Measurements from ENCODE around the gene ITGB3. TPM values are rescaled to one million over a fixed set of nuclear protein-coding genes. Genes with fewer than 3 reads are reported as not detected.

Gene ITGB3
- total and polyA plus RNA-seq, 10 donors, result 0.30 to 56.0 (median 31.1) TPM

DNA sequence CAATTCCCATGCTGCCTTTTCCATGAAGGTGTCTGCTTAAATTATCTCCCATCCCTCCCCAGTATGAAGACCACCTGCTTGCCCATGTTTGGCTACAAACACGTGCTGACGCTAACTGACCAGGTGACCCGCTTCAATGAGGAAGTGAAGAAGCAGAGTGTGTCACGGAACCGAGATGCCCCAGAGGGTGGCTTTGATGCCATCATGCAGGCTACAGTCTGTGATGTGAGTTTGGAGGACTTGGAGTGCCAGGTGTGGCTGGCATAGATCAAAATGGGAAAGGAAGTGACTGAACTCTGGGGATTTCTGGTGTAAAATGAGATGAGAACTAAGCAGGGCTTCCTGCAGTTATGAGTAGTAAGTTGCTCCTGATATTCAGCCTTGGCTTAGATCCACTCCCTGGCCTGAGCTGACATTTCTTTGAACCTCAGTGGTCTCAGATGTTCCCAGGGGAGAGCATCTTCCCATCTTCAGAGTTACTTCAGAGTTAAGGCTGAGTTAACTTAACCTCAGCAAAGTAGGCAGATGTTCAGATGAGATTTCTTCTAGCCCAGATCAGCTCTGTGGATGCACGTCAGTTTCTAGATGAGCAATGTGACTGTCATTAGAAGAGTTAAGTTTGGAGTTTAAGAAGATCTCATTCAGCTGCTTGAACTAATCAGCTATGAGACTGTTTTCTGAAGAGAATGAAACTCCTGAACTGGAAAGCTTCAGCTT, 32.7 kb downstream of the ITGB3 start:
- intact Hi-C loops (cut with DNase I; ENCODE audit: low total_unique reads), result no loop called here

DNA sequence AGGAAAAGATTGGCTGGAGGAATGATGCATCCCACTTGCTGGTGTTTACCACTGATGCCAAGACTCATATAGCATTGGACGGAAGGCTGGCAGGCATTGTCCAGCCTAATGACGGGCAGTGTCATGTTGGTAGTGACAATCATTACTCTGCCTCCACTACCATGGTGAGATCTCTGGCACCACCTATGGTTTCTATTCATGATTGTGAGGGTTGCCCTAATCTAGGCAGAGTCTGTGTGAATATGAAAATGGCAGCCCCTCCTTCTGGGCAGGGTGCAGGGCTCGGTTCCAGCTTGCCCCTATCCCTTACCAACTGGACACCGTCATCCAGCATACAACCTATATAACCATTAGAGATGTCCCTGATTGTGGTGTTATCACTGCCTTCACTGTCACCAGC, 33.4 kb downstream of the ITGB3 start:
- no peaks in the 10 kb centered on the region for H3K9me3 ChIP-seq
- no peak for DNase-seq
- peaks cover 0 to 17% (median 11%) of the 10 kb centered on the region in 6 donors for H3K4me1 ChIP-seq
- WGBS, 5 donors, result 77 to 85% (median 82%) methylated on average over 4 of the region's 4 CpGs
- H3K4me3 ChIP-seq, result no peak overlapping the region
- no peaks in the 10 kb centered on the region for H3K36me3 ChIP-seq
- peak overlapping the region in 2 of 8 donors; percentile 46 to 54 for H3K27ac ChIP-seq
- TF ChIP-seq, protein P1, sequence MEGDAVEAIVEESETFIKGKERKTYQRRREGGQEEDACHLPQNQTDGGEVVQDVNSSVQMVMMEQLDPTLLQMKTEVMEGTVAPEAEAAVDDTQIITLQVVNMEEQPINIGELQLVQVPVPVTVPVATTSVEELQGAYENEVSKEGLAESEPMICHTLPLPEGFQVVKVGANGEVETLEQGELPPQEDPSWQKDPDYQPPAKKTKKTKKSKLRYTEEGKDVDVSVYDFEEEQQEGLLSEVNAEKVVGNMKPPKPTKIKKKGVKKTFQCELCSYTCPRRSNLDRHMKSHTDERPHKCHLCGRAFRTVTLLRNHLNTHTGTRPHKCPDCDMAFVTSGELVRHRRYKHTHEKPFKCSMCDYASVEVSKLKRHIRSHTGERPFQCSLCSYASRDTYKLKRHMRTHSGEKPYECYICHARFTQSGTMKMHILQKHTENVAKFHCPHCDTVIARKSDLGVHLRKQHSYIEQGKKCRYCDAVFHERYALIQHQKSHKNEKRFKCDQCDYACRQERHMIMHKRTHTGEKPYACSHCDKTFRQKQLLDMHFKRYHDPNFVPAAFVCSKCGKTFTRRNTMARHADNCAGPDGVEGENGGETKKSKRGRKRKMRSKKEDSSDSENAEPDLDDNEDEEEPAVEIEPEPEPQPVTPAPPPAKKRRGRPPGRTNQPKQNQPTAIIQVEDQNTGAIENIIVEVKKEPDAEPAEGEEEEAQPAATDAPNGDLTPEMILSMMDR (IDR thresholded peaks at IDR 0.05 in 8 of 11, conservative IDR thresholded peaks at IDR 0.05 in 3 of 11), result no peak
- TF ChIP-seq POLR2AphosphoS5 (IDR thresholded peaks at IDR 0.05), result no peak
- TF ChIP-seq POLR2A (IDR thresholded peaks at IDR 0.05), result no peak
- no peaks in the 10 kb centered on the region for H3K27me3 ChIP-seq (replicated peaks in 1 of 7)
- intact Hi-C loops (cut with DNase I; ENCODE audit: low total_unique reads), result no loop called here

More for the DNA sequence above, 32.7 kb downstream of the ITGB3 start:
- TF ChIP-seq POLR2AphosphoS5 (IDR thresholded peaks at IDR 0.05) (peak in 2 of 3 donors; percentile 15 to 33), POLR2A (IDR thresholded peaks at IDR 0.05) (no peak)
- TF ChIP-seq, protein P1 (IDR thresholded peaks at IDR 0.05 in 8 of 11, conservative IDR thresholded peaks at IDR 0.05 in 3 of 11), result no peak
- Histone ChIP-seq H3K36me3 (no peaks in the 10 kb centered on the region), H3K9me3 (no peaks in the 10 kb centered on the region), H3K27me3 (replicated peaks in 1 of 7) (no peaks in the 10 kb centered on the region), H3K4me3 (no peak overlapping the region), H3K27ac (peak overlapping the region in 5 of 8 donors; percentile 8 to 54 (median 39)), H3K4me1 (peaks cover 0 to 22% (median 11%) of the 10 kb centered on the region in 6 donors)
- no peak for DNase-seq
- WGBS, 5 donors, result 54 to 78% (median 58%) methylated on average over 6 of the region's 6 CpGs

DNA sequence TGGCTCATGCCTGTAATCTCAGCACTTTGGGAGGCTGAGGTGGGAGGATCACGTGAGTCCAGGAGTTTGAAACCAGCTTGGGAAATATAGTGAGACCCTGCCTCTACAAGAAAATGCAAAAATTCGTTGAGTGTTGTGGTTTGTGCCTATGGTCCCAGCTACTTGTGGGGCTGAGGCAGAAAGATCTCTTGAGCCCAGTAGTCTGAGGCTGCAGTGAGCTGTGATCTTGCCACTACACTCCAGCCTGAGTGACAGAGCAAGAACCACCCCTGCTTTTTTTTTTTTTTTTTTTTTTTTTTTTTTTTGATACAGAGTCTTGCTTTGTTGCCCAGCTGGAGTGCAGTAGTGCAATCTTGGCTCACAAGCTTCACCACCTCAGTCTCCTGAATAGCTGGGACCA, 34.0 kb downstream of the ITGB3 start:
- no peaks in the 10 kb centered on the region for H3K27me3 ChIP-seq (replicated peaks in 1 of 7)
- 69 to 86% (median 76%) methylated on average over 2 of the region's 2 CpGs for WGBS, 5 donors
- TF ChIP-seq POLR2AphosphoS5 (IDR thresholded peaks at IDR 0.05) (no peak), POLR2A (IDR thresholded peaks at IDR 0.05) (no peak)
- TF ChIP-seq, protein P1 (IDR thresholded peaks at IDR 0.05 in 8 of 11, conservative IDR thresholded peaks at IDR 0.05 in 3 of 11), result no peak
- no peaks in the 10 kb centered on the region for H3K9me3 ChIP-seq
- no peaks in the 10 kb centered on the region for H3K36me3 ChIP-seq
- no peak overlapping the region for H3K4me3 ChIP-seq
- peaks cover 0 to 17% (median 11%) of the 10 kb centered on the region in 6 donors for H3K4me1 ChIP-seq
- H3K27ac ChIP-seq, result no peak overlapping the region
- intact Hi-C loops (cut with DNase I; ENCODE audit: low total_unique reads), result no loop called here
- DNase-seq, result no peak

DNA sequence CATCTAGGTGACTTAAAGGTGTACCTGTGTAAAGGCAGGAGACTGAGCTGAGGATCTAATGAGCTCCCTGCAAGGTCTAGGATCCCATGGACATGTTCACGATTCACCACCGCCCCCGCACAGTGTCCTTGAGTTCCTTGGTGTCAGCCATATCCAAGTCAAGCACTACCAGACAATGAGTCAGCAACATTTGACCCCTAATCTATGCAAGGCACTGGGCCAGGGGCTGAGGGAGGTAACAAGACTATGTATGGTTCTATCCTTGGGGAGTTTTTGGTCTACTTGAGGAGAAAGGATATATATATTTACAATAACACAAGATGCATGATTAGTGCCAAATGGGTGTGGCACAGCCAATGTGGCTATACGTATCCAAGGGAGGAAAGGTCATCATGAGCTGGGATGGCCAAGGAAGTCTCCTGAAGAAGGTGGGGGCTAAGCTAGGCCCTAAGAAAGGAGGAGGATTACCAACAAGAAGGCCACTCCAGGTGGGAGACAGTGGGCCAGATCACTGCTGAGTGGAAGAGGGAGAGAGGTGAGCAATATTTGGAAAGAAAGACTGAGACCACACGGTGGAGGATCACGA, 35.0 kb downstream of the ITGB3 start:
- Histone ChIP-seq H3K4me1 (peaks cover 0 to 24% (median 12%) of the 10 kb centered on the region in 6 donors), H3K4me3 (no peak overlapping the region), H3K36me3 (no peaks in the 10 kb centered on the region), H3K27ac (no peak overlapping the region), H3K27me3 (replicated peaks in 1 of 7) (no peaks in the 10 kb centered on the region), H3K9me3 (no peaks in the 10 kb centered on the region)
- TF ChIP-seq POLR2A (IDR thresholded peaks at IDR 0.05) (no peak), POLR2AphosphoS5 (IDR thresholded peaks at IDR 0.05) (no peak)
- TF ChIP-seq, protein P1 (IDR thresholded peaks at IDR 0.05 in 8 of 11, conservative IDR thresholded peaks at IDR 0.05 in 3 of 11), result no peak
- no peak for DNase-seq
- intact Hi-C loops (cut with DNase I; ENCODE audit: low total_unique reads), result no loop called here
- WGBS, 5 donors, result 84 to 91% (median 88%) methylated on average over 6 of the region's 6 CpGs

Data from spleen (tissue), 11 donors.